ENCODE results near the gene HMGN2. TPM values are rescaled to one million over a fixed set of nuclear protein-coding genes. Genes with fewer than 3 reads are reported as not detected.

Gene HMGN2
- total and polyA plus RNA-seq, 2 of the 13 experiments (the other 11 are each of a cell fraction or from before 2014, with no cell fraction given): 63.4 to 343 TPM

DNA sequence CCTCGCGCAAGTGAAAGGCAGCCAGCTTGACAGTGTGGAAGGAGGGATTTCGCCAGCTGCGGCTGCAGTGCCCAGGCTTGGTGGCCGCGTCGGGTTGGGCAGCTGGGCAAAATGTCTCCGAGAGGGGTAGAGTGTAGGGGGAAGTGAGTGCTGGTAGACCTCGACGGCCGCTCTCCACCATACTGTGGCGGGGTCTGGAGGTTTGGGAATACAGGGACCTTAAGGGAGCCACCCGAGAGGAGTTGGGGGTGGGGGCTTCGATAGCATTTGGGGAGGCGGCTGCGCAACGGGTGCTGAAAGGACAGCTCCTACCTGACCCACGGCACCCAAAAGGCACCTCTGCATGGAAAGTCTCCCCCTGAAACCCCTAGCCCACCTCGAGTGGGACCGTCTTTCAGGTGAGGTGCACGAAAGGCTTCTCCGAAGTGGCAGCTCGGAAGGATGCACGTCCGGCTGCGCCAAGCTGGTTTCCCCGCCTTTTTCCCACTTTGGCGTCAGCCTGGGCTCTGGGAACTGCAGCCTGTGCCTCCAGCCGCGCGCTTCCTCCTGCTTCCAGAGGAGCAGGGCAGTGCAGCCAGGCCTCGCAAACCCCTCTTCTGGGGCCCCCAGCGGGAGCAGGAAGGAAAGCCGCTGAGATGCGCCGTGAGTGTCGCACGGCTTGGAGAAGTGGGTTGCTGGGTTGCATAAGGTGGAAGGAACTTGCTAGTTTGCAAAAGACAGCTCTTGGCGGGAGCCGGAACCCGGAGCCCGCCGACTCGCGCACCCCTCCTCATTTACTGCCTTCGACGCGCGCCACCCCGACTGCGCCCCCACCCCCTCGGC is 531 bp upstream of the HMGN2 start (continued):
- TF ChIP-seq ATRX (CRISPR knock-in tag; IDR thresholded peaks at IDR 0.05; ENCODE audit: borderline replicate concordance) (no peak), RBFOX2 (IDR thresholded peaks at IDR 0.05; ENCODE audit: low read depth, low read length) (no peak), ATM (IDR thresholded peaks at IDR 0.05; ENCODE audit: borderline replicate concordance) (no peak), FLYWCH1 (CRISPR knock-in tag; IDR thresholded peaks at IDR 0.05) (0 out of 2 replicates have a peak, but pooled peaks have one; percentile 59), THYN1 (CRISPR knock-in tag; IDR thresholded peaks at IDR 0.05; ENCODE audit: borderline replicate concordance, low read depth) (no peak), LCORL (IDR thresholded peaks at IDR 0.05) (no peak), LCORL (CRISPR knock-in tag; IDR thresholded peaks at IDR 0.05) (no peak), ZNF260 (CRISPR knock-in tag; IDR thresholded peaks at IDR 0.05; ENCODE audit: borderline replicate concordance, low read depth) (no peak), IRF2 (CRISPR knock-in tag; IDR thresholded peaks at IDR 0.05) (no peak)
- TF ChIP-seq, protein P1, sequence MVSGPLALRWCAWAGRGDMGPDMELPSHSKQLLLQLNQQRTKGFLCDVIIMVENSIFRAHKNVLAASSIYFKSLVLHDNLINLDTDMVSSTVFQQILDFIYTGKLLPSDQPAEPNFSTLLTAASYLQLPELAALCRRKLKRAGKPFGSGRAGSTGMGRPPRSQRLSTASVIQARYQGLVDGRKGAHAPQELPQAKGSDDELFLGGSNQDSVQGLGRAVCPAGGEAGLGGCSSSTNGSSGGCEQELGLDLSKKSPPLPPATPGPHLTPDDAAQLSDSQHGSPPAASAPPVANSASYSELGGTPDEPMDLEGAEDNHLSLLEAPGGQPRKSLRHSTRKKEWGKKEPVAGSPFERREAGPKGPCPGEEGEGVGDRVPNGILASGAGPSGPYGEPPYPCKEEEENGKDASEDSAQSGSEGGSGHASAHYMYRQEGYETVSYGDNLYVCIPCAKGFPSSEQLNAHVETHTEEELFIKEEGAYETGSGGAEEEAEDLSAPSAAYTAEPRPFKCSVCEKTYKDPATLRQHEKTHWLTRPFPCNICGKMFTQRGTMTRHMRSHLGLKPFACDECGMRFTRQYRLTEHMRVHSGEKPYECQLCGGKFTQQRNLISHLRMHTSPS (CRISPR knock-in tag; IDR thresholded peaks at IDR 0.05; ENCODE audit: low read depth): peak; percentile 46; the same call in 1 of the 2 replicates
- TF ChIP-seq, protein P2, sequence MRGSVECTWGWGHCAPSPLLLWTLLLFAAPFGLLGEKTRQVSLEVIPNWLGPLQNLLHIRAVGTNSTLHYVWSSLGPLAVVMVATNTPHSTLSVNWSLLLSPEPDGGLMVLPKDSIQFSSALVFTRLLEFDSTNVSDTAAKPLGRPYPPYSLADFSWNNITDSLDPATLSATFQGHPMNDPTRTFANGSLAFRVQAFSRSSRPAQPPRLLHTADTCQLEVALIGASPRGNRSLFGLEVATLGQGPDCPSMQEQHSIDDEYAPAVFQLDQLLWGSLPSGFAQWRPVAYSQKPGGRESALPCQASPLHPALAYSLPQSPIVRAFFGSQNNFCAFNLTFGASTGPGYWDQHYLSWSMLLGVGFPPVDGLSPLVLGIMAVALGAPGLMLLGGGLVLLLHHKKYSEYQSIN (CRISPR knock-in tag; IDR thresholded peaks at IDR 0.05; ENCODE audit: borderline replicate concordance): no peak
- TF ChIP-seq, protein P3, sequence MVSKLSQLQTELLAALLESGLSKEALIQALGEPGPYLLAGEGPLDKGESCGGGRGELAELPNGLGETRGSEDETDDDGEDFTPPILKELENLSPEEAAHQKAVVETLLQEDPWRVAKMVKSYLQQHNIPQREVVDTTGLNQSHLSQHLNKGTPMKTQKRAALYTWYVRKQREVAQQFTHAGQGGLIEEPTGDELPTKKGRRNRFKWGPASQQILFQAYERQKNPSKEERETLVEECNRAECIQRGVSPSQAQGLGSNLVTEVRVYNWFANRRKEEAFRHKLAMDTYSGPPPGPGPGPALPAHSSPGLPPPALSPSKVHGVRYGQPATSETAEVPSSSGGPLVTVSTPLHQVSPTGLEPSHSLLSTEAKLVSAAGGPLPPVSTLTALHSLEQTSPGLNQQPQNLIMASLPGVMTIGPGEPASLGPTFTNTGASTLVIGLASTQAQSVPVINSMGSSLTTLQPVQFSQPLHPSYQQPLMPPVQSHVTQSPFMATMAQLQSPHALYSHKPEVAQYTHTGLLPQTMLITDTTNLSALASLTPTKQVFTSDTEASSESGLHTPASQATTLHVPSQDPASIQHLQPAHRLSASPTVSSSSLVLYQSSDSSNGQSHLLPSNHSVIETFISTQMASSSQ (IDR thresholded peaks at IDR 0.05; ENCODE audit: low read depth): no peak
- TF ChIP-seq, protein P3 (CRISPR knock-in tag; IDR thresholded peaks at IDR 0.05; ENCODE audit: borderline replicate concordance): no peak
- TF ChIP-seq, protein P4, sequence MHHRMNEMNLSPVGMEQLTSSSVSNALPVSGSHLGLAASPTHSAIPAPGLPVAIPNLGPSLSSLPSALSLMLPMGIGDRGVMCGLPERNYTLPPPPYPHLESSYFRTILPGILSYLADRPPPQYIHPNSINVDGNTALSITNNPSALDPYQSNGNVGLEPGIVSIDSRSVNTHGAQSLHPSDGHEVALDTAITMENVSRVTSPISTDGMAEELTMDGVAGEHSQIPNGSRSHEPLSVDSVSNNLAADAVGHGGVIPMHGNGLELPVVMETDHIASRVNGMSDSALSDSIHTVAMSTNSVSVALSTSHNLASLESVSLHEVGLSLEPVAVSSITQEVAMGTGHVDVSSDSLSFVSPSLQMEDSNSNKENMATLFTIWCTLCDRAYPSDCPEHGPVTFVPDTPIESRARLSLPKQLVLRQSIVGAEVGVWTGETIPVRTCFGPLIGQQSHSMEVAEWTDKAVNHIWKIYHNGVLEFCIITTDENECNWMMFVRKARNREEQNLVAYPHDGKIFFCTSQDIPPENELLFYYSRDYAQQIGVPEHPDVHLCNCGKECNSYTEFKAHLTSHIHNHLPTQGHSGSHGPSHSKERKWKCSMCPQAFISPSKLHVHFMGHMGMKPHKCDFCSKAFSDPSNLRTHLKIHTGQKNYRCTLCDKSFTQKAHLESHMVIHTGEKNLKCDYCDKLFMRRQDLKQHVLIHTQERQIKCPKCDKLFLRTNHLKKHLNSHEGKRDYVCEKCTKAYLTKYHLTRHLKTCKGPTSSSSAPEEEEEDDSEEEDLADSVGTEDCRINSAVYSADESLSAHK (CRISPR knock-in tag; IDR thresholded peaks at IDR 0.05; ENCODE audit: borderline replicate concordance): no peak
- TF ChIP-seq, protein P5, sequence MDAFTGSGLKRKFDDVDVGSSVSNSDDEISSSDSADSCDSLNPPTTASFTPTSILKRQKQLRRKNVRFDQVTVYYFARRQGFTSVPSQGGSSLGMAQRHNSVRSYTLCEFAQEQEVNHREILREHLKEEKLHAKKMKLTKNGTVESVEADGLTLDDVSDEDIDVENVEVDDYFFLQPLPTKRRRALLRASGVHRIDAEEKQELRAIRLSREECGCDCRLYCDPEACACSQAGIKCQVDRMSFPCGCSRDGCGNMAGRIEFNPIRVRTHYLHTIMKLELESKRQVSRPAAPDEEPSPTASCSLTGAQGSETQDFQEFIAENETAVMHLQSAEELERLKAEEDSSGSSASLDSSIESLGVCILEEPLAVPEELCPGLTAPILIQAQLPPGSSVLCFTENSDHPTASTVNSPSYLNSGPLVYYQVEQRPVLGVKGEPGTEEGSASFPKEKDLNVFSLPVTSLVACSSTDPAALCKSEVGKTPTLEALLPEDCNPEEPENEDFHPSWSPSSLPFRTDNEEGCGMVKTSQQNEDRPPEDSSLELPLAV (CRISPR knock-in tag; conservative IDR thresholded peaks at IDR 0.05; ENCODE audit: low read depth): no peak
- TF ChIP-seq, protein P6, sequence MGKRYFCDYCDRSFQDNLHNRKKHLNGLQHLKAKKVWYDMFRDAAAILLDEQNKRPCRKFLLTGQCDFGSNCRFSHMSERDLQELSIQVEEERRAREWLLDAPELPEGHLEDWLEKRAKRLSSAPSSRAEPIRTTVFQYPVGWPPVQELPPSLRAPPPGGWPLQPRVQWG (CRISPR knock-in tag; IDR thresholded peaks at IDR 0.05; ENCODE audit: borderline replicate concordance, low read depth): no peak

Measured in HepG2 (cell line).